Tibial nerve (tissue), 4 donors: ENCODE measurements around the gene GRPEL1. TPM values are rescaled to one million over a fixed set of nuclear protein-coding genes. Genes with fewer than 3 reads are reported as not detected.
"Not testable (repeated sequence)": the region's sequence is repeated elsewhere in the genome, so short reads cannot be mapped to it uniquely, and the experiment has no call there.

Experiments used
- DNase-seq, 2 donors: peaks; one replicate each; pipeline ENCODE4 v3.0.0-alpha.2; 2019; ENCODE audit warnings: low spot score in 2 of 2
- H3K27ac ChIP-seq, 4 donors: fragments of 200-600 bp; sonication (generic) in 3 of 4; one replicate each; pipeline ENCODE4 v1.5.1; 2017 to 2019; ENCODE audit warnings: mild to moderate bottlenecking in 1 of 4
- H3K27me3 ChIP-seq, 2 donors: fragments of 200-600 bp; sonication (generic) in 1 of 2; one replicate each; pipeline versions ENCODE4 v1.5.1 to v1.6.0; 2017 to 2019
- H3K36me3 ChIP-seq, 3 donors: fragments of 200-600 bp; sonication (generic); one replicate each; pipeline ENCODE4 v1.5.1; 2018 to 2019
- H3K4me1 ChIP-seq, 4 donors: fragments of 200-600 bp; sonication (generic) in 3 of 4; one replicate each; pipeline ENCODE4 v1.5.1; 2017 to 2019
- H3K4me3 ChIP-seq, 4 donors: fragments of 200-600 bp; sonication (generic) in 3 of 4; one replicate each; pipeline ENCODE4 v1.5.1; 2017 to 2019; ENCODE audit warnings: mild to moderate bottlenecking in 1 of 4, moderate library complexity in 1 of 4
- H3K9me3 ChIP-seq, 4 donors: fragments of 200-600 bp; sonication (generic) in 3 of 4; one replicate each; pipeline ENCODE4 v1.5.1; 2017 to 2019
- CTCF ChIP-seq, 5 experiments: fragments of 200-600 bp in 3 of 5; fragments of 450-650 bp in 2 of 5; sonication (generic) in 3 of 5; IDR thresholded peaks; one replicate each; pipeline ENCODE4 v1.5.1; 2016 to 2019; ENCODE audit warnings: antibody characterized with exemption in 5 of 5, mild to moderate bottlenecking in 3 of 5, moderate library complexity in 2 of 5
- EP300 ChIP-seq, 2 donors: sonication (generic); formaldehyde crosslinking; IDR thresholded peaks; one replicate each; pipeline ENCODE4 v1.6.1; 2017; ENCODE audit warnings: antibody characterized with exemption in 2 of 2, mild to moderate bottlenecking in 1 of 2
- POLR2A ChIP-seq, 2 donors: fragments of 450-650 bp; IDR thresholded peaks; one replicate each; pipeline ENCODE4 v1.6.1; 2017; ENCODE audit warnings: antibody characterized with exemption in 2 of 2, mild to moderate bottlenecking in 2 of 2, moderate library complexity in 2 of 2
- WGBS, 2 donors: methylation state at CpG; one replicate each; pipeline ENCODE4 v1.1.5; 2018; 5-methylcytosine and 5-hydroxymethylcytosine counted together
- total RNA-seq, 4 donors: library from RNA; depleted of rRNA; stranded (reverse); fragments of >200 nt; gene quantifications; one replicate each; pipeline ENCODE4 v1.1.0, GENCODE V29; 2016

Gene GRPEL1
- total RNA-seq, 4 donors from 2014 or later = 11.1 to 13.6 (median 13.3) TPM

- Histone ChIP-seq H3K9me3 (peaks cover 0 to 6% (median 0%) of the 10 kb centered on the region in 4 donors), H3K36me3 (no peaks in the 10 kb centered on the region), H3K27ac (no peak overlapping the region), H3K4me3 (peak overlapping the region in 1 of 4 donors; percentile 1), H3K27me3 (peaks cover 0 to 17% of the 10 kb centered on the region in 2 donors), H3K4me1 (peaks cover 0 to 8% (median 2%) of the 10 kb centered on the region in 4 donors)
- DNase-seq = no peak
- TF ChIP-seq EP300 (IDR thresholded peaks at IDR 0.05) (no peak), CTCF (IDR thresholded peaks at IDR 0.05) (no peak), POLR2A (IDR thresholded peaks at IDR 0.05) (no peak)
- WGBS, 2 donors = 74 to 75% methylated on average over 9 of the region's 9 CpGs
Measured at GRCh38 chr4:7083597-7084563, 16.0 kb upstream of the GRPEL1 start.

- not testable (repeated sequence) for DNase-seq, H3K27me3 ChIP-seq, H3K9me3 ChIP-seq, H3K4me3 ChIP-seq, H3K27ac ChIP-seq, H3K36me3 ChIP-seq, H3K4me1 ChIP-seq
- WGBS, 2 donors = 67 to 77% methylated on average over 2 of the region's 2 CpGs
Measured at GRCh38 chr4:7079909-7080308, 12.0 kb upstream of the GRPEL1 start.

- DNase-seq, H3K9me3 ChIP-seq, H3K4me3 ChIP-seq, H3K27ac ChIP-seq, H3K4me1 ChIP-seq, H3K36me3 ChIP-seq, H3K27me3 ChIP-seq: not testable (repeated sequence)
Measured at GRCh38 chr4:7079483-7079882, 11.6 kb upstream of the GRPEL1 start.

GRCh38 chr4:7078025-7078424 is 10.2 kb upstream of the GRPEL1 start:
- Histone ChIP-seq H3K4me3 (no peak overlapping the region), H3K36me3 (no peaks in the 10 kb centered on the region), H3K9me3 (peaks cover 0 to 6% (median 0%) of the 10 kb centered on the region in 4 donors), H3K4me1 (peaks cover 0 to 5% (median 0%) of the 10 kb centered on the region in 4 donors), H3K27me3 (no peaks in the 10 kb centered on the region), H3K27ac (no peak overlapping the region)
- TF ChIP-seq CTCF (IDR thresholded peaks at IDR 0.05) (no peak), POLR2A (IDR thresholded peaks at IDR 0.05) (no peak), EP300 (IDR thresholded peaks at IDR 0.05) (no peak)
- 84 to 87% methylated on average over 5 of the region's 5 CpGs for WGBS, 2 donors
- no peak for DNase-seq

- WGBS, 2 donors = 90 to 92% methylated on average over 12 of the region's 12 CpGs
- no peak overlapping the region for H3K27ac ChIP-seq
- no peak for DNase-seq
Measured at GRCh38 chr4:7077371-7077770, 9.5 kb upstream of the GRPEL1 start.

More at GRCh38 chr4:7077371-7077770, 9.5 kb upstream of the GRPEL1 start:
- Histone ChIP-seq H3K27me3 (no peaks in the 10 kb centered on the region), H3K4me1 (peaks cover 0 to 5% (median 0%) of the 10 kb centered on the region in 4 donors), H3K9me3 (peaks cover 0 to 6% (median 0%) of the 10 kb centered on the region in 4 donors), H3K36me3 (no peaks in the 10 kb centered on the region), H3K4me3 (no peak overlapping the region)
- TF ChIP-seq CTCF (IDR thresholded peaks at IDR 0.05) (no peak), EP300 (IDR thresholded peaks at IDR 0.05) (no peak), POLR2A (IDR thresholded peaks at IDR 0.05) (no peak)
